Inflammatory macrophage treated with lipopolysaccharide for 1 hour (primary cell): Measurements from ENCODE around the gene ZNF335.

Source experiments
- DNase-seq, 2 donors: peaks; one replicate each; pipeline ENCODE4 v3.0.0-alpha.2; 2020 to 2022

Gene ZNF335

DNA sequence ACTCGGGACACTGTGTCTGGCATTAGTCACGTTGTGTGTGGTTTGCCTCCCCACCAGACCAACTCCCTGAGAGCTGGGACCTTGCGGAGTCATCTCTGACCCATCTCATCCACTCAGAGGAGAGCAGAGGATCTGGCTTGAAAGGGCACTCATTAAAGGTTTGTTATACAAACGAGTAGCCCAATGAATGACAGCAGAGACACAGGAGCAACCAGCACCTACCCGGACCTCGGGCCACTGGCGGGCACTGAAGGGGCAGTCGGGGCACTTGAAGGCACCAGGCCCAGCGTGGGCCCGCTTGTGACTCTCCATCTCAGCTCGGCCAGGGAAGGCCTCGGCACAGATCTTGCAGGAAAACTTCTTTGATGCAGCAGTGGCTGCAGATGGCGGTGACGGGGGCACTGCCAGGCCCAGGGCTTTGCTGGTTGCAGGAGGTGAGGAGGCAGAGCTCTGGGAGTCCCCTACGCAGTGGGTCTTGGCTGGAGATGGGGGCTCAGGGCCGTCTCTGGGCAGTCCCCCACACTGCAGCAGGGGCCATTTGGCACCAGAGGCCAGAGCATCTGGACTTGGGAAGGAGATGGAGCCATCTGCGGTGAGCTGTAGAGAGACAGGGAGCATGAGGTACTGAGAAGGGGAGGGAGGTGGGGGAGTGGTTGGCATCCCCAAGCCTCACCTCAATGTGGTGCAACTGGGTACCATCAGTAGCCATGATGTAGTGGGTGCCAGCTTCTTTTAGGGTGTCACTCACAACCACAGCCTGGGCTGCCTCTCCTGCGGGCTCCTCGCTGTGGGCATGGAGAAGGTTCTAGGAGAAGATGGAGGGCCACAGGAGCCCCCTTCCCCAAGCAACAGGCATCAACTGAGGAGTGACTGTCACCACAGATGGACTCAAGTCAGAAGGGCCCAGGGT lies 19.8 kb downstream of the ZNF335 start:
- no peak for DNase-seq

DNA sequence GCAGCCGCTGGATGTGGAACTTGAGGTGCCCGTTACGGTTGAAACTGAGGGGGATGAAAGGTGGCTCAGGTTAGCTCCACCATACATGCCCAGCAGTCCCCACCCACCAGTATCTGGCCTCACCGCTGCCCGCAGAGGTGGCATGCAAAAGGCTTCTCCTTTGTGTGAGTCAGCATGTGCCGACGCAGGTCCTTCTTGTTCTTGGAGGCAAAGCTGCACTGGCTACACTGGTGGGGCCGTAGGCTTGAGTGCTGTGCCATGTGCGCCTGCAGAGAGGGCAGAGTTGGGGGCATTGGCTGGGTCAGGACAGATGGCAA lies 21.7 kb downstream of the ZNF335 start:
- no peak for DNase-seq

DNA sequence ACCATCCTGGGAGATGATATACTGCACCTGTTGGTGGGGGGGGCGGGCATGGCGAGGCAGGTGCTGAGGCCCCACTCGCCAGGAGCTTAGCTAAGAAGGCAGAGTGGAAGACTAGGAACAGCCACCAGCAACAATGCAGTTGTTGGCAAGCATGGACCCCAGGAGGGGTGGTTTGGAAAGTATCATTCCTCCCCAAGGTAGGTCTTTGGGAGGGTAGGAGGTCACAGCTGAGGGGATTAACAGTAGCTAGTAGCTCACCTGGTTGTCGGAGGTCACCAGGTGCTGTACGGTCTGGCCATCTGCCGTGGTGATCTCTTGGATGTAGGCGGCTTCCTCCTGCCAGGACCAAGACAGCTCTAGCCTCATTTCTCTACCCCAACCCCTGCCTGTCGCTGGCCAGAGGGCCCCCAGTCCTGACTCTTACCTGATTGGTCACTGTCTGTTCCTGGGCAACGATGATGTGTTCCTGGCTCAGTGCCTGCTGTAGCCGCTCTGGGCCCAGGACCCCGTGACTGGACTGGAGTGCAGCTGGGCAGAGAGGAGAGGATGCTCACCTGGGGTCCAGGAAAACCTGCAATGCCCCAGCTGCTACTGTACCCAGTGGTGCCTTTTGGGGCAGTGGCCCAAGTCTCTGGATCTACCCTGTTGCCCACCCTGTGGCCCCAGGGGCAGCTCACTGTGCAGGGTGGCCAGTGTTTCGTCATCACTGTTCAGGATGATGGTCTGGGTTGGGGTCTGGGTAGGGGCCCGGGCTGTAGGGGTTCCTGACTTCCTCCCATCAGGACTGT lies 22.3 kb downstream of the ZNF335 start:
- DNase-seq: no peak

DNA sequence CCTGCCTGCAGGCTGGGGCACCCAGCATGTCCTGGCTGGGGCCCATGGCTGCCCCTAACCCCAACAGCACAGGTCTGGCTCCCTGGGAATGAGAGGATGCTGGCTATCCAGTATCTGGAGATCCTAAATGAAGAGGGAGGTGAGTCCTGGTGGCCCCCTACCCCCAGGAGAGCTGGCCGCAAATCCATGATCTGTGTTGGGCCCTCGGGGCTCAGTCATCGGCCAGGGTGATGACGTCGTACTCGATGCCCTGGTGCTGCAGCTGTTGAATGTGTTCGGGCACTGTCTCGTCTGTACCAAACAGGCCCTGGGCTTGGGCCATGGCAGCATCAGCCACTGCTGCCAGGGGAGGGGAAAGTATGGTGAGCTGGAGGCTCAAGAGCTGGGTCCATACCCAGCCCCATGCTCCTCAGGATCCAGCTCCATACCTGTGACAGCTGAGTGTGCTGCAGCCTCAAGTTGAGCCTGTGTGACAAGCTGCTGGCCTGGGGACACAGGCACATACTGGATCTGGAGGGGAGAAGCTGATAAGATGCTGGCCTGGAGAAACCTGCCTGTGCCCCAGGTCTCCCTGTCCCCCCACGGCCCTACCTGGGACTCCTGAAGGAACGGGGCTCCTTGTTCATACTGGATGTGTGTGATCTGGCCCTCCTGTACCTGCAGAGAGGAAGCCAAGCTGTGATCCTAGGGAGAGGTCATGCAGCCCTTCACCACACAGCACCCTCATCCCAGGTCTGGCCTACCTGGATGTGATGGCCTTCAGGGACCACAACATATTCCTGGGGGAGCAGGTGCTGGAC lies 23.1 kb downstream of the ZNF335 start:
- no peak for DNase-seq

DNA sequence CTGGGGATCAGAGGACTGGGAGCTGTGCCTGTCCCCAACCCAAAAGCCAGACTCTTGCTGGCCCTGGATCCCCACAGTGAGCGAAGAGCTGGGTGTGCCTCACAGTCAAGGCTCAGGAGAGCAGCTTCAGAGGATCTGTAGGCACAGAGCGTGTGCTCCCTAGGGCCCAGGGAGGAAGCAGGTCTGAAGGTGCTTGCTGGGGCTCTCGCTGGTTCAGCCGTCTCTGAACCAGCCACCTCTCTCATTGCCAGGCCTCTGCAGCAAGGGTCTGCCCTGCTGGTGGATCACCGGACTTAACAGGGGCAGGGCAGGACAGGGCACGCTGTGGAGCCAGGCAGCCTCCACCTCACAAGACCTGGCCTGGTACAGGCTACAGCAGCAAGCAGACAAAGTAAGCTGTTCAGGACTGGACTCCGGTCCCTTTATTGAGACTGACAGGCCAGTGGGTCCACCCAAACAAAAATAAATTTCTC lies 23.7 kb downstream of the ZNF335 start:
- no peak for DNase-seq

DNA sequence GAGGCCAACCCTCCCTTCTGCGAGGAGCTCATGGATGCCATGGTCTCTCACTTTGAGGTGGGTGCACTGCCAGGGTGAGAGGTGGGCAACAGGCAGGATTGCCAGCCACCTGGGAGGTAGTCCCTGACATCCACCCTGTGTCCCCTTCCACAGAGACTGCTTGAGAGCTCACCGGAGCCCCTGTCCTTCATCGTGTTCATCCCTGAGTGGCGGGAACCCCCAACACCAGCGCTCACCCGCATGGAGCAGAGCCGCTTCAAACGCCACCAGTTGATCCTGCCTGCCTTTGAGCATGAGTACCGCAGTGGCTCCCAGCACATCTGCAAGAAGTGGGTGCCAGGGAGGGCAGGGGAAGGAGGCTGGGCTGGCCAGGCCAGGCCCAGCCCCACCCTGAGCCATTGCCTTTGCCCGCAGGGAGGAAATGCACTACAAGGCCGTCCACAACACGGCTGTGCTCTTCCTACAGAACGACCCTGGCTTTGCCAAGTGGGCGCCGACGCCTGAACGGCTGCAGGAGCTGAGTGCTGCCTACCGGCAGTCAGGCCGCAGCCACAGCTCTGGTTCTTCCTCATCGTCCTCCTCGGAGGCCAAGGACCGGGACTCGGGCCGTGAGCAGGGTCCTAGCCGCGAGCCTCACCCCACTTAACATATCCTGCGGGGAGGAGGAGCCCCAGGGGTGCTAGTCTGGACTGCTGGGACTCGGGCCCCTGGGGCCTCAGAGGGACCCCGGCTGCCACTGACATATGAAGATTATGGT lies 24.7 kb downstream of the ZNF335 start:
- DNase-seq: no peak

DNA sequence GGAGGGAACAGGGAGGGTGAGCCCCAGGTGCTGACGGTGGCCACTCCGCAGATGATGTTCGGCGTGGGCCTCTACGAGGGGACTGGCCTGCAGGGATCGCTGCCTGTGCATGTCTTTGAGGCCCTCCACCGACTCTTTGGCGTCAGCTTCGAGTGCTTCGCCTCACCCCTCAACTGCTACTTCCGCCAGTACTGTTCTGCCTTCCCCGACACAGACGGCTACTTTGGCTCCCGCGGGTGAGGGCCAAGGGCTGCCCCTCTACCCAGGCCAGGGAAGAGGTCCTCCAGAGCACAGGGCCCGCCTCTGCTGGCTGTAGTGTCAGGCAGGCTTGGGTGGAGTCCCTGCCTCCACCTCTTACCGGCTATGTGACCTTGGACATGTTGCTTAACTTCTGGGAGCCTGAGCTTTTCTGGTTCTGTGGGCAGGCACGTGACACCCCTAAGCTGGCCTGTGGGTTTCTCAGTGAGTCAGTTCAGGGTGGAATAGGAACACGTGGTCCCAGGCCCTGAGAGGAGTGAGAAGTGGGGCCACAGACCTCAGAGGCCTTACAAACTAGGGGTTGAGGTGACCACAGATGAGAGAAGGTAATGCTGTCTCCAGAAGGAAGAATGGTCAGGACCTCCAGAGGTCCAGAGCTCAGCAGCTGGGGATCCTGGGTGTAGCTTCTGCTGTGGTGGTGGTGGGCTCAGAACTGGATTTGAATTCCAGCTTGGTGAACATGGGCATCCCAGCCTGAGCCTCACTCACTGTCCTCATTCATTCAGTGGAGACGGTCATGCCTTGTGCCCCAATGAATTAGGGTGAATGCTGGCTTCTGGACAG lies 25.6 kb downstream of the ZNF335 start:
- peak; percentile 69 to 85 for DNase-seq

DNA sequence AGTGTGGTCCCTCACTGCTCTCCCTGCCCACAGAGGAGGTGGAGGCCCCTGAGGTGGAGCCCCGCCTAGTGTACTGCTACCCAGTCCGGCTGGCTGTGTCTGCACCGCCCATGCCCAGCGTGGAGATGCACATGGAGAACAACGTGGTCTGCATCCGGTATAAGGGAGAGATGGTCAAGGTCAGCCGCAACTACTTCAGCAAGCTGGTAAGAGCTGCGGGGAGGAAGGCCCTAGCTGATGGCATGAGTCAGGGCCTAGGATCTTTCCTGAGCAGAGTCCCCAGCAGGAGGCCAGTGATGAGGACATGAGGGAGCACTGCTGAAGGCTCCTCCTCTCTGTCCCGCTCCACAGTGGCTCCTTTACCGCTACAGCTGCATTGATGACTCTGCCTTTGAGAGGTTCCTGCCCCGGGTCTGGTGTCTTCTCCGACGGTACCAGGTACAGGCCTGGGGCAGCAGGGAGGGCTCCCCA lies 26.3 kb downstream of the ZNF335 start:
- peak in 1 of 2 donors; percentile 32 for DNase-seq

DNA sequence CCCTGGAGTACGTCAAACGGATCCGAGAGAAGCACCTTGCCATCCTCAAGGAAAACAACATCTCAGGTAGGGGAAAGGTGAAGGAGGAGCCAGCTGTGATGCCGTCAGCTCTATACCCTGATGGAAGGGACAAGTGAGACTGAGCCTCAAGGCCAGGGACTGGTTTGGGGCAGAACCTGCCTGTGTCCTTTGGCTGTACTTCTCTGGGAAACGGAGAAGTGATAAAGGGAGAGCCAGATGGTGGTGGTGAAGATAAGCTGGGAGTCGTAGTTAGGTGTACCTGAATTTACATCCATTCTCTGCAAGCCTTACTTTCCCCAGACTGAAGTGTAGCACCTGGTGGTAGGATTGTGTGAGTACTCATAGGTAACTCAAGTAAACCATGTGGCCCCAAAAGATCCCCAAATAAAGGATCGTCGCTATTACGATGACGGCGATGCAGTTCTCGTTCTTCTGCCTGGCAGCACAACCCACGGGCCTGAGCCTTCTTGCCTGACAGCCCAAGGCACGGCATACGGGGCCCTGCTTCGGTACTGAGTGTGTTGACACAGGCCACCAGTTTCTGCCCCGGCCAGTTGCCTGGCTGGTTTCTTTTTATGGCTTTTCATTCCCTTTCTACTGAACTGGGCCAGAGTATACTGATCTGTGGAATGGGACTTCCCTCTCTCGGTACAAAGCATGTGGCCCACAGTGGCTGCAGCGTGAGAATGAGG lies 26.9 kb downstream of the ZNF335 start:
- DNase-seq: no peak

DNA sequence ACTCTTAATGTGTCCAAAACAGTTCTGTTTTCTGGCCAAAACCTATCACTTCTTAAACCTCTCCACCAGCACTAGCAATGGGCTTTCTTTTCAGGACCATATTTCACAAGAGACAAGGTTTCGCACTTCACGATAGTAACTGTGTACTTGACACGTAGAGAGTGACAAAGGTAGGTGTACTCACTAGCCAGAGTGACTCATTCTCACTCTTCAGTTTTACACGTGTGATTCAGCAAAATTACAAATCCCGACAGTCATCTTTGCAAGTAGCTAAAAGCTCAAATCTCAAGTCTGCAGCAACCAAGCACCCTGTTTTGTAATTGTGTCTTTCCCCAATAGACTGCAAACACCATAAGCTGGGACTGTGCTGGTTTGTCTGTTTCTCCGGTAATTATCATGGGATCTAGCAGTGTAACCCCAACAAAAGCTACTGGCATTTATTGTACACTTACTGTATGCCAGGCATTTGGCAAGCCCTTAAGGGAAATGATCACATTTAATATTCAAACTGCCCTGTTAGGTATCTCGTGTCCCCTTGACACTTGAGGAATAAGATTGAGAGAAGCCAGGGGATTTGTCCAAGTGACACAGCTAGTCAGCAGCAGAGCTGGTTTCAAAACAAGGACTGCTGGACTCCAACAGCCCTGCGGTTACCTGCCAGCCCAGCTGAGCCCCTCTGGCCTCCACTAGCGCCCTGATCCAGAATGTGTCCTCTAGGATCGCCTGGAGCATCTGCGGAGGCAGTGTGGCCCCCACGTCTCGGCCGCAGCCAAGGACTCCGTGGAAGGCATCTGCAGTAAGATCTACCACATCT lies 27.6 kb downstream of the ZNF335 start:
- DNase-seq: peak; percentile 76 to 80

DNA sequence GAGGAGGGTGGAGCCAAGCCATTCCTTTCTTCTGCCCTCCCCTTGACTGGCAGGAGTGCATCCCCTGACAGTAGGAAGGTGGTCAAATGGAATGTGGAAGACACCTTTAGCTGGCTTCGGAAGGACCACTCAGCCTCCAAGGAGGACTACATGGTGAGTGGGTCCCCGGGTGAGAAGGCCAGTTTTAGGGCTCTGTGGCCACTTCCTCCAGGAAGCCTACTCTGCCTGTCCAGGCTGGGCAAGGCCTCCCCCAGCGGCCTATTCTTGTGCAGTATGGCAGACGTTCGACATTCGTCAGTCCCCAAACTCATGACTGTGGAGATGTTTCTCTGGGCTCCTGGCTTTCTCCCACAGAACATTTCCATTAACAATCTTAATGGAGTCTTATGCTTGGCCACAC lies 28.4 kb downstream of the ZNF335 start:
- DNase-seq: no peak

DNA sequence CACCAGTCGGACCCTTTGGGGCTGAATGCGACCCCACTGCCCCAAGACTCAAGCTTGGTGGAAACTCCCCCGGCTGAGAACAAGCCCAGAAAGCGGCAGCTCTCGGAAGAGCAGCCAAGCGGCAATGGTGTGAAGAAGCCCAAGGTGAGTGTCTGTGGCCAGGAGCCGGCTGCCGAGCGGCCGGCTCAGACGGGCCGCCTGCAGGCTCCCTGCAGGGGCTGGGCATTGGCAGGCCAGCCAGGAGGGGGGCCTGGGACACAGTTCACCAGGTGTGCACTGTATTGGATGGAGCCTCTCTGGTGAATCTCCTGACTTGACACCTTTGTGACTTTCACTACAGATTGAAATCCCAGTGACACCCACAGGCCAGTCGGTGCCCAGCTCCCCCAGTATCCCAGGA lies 31.5 kb downstream of the ZNF335 start:
- no peak for DNase-seq

DNA sequence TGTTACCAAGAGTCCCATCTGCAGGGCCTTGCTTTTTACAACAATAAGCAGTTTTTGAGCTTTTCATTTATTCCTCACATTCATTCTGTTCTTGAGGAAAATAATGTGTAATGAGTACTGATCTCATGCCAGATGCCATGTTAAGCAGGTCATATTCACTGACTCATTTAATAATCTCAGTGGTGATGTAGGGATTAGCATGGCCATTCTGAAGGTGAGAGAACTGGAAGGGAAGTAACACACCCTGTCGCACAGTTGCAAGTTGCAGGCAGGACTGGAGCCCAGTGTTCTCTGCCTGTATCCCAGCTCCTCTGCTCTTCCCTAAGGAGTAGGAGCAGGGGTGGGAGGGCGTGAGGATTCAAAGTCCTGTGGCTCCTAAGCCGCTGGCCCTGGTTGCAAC lies 31.9 kb downstream of the ZNF335 start:
- no peak for DNase-seq

DNA sequence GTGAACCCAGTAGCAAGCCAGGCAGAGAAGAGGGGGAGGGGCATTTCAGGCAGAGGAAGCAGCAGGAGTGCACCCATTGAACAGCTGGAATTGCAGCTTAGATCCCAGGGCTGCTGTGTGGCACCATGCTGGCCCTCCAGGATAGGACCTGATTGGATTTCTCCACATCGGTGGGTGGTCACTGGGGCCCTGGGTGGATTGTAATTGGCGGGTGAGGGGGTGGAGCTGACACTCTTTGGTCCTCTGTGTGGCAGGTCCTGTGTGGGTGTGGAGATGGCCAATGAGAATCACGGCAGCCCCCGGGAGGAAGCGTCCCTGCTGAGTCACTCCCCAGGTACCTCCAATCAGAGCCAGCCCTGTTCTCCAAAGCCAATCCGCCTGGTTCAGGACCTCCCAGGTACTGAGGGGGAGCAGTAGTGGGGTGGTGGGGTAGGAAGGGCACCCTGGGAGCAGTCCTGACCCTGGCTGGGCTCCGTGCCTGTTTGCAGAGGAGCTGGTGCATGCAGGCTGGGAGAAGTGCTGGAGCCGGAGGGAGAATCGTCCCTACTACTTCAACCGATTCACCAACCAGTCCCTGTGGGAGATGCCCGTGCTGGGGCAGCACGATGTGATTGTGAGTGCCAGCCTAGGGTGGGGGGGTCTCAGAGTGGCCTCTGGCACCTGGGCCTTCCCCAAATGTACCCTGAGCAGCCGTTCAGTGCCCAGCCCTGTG lies 33.1 kb downstream of the ZNF335 start:
- no peak for DNase-seq

DNA sequence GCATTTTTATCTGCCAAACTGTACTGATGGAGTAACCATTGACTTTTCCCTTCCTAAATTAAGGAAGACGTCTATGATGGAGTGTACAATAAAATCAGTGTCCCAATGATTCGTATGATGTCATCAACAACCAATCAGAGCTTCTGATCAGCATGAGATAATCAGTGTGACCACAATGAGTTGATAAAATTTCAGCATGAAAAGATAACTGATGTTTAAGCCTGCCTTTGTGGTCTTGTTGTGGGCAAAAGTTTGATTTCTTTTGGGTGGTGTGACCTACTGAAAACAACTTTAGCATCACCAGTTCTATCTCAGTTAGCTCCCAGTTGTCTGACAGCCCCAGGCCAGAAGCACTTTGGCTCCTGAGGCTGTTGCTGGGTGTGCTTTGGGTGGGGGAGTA lies 34.2 kb downstream of the ZNF335 start:
- no peak for DNase-seq

DNA sequence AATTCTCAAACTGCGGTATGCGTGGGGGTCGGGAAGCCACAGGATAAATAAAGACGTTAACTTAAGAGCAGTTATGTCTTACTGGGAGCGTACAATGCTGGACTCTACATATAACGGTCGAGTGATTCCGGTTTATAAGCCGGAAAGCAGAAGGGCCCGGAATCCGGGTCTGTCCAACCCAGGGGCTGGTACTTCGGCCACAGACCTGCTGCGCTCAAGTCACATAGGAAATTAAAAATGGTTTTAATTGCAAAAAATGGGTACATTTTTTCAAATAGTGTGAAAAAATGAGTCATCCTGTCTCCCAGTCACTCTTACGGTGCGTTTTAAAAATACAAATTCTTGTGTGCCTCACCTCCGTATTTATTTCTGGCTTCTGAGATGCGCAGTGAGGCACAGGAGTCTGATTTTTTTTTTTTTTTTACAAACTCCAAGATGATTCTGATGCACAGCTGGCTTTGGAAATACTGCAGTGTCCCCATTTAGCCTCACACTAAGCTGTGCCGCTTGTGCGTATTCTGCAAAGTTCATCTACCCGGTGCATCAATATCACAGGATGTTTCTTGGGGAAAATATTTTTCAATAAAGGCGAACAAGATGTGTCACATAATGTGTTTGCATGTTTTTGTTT lies 36.5 kb downstream of the ZNF335 start:
- DNase-seq: no peak

DNA sequence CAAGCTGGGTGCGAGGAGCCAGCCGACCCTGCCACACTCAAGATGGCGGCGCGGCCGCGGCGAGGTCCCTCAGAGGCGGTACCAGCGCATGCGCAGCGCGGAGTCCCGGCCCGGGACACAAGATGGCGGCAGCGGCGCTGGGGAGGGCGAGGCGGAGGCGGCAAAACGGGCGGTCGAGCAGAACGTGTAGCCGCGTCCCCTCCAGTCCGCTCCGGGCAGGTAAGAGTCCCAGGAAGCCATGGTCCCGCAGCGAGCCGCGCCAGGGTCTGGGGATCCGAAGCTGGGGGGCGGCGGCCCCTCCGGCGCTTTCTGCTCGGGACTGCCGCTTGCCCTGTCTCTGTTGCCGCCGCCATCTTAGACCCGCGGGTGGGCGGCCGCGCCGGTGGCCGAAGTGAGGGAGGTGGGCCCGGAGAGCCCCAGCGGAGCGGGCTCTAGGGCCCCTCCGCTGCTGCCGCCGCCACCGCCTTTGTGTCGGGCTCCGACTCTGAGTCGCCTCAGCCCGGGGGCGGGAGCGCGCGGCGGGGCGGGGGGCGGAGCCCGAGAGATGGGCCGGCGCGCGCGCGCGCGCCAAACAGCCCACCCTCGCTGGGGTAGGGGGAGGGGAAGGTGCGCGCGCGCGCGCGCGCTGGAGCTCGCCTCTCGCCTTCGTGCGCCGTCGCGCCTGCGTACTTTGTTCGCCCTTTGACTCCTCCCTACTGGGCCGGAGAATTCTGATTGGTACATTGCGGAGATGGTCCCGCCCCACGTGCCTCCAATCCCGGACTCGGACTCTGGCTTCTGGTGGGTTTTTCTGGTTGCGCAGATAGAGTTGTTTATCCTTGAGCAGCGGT lies 37.2 kb downstream of the ZNF335 start, which contains the start of gene PCIF1:
Gene PCIF1, plus strand, starts transcription at position 98 of the 830 bp plus-strand sequence. CDS start 4,317 bp downstream, outside the sequence.
- peak; percentile 94 to 99 for DNase-seq
